GM18858 (cell line): ENCODE data around the gene MDFI.

Experiments
- ATAC-seq: cut with Tn5 transposase; IDR thresholded peaks from one replicate; pipeline ENCODE4 v1.9.1; 2021; ENCODE audit not compliant: unreplicated experiment

MDFI gene, protein sequence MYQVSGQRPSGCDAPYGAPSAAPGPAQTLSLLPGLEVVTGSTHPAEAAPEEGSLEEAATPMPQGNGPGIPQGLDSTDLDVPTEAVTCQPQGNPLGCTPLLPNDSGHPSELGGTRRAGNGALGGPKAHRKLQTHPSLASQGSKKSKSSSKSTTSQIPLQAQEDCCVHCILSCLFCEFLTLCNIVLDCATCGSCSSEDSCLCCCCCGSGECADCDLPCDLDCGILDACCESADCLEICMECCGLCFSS

DNA sequence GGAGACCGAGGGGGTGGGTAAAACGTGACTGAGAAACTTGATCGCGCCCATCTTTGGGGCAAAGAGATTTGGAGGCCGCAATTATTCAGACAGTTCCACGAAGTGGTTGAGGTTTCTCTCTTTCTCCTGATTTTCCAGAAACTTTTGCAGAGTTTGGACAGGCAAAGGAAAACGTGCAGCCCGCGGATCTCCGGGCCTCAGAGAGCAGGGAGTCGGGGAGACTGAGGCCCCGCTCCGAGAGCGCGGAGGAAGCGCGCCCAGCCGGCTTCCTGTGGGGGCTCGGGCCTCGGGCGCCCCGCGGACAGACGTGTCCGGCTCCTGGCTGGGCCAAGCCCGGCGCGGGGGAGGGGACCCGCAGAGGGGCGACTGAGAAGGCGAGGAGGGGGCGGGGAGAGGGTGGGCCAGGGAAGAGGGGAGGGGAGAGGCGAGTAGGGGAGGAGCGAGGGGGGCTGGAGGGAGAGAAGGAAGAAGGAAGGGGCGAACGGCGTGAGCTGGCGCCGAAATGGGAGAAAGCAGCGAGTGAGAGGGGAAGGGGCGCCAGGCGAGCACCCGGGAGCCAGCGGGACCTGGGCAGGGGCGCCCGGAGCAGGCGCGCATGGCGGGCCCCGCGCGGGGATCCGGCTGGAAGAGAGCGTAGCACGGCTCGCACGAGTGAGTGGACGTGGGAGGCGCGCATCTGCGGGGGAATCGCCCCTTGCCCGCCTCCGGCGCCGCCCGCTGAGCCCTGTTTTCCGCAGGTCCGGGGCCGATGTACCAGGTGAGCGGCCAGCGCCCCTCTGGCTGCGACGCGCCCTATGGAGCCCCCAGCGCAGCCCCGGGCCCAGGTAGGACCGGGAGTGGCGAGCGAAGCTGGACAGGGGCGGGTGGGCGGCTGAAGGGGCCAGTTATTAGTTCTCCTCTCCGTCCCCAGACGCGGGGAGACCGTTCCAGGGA lies at the start of gene MDFI:
Gene MDFI, plus strand, starts transcription at position 467 of the 933 bp plus-strand sequence. Its CDS starts 282 bp downstream, at position 749.
- ATAC-seq = no peak

DNA sequence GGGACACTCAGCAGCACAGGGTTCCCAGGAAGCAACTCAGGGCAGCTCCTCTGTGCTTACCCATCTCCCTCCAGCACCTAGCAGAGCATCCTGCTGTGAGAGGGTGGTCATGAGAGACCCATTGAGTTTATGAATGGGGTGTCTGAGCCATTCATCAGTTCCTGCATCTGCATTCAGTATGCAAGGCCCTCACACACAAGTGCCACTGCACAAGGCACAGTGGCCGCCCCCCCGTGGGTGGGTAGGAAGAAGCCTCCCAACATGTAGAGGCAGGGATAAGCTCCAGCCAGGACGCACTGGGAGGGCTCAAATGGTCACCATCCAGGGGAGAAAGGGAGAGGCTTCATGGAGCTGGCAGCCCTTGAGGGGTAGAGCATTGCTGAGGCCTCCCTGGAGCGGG lies 49.0 kb upstream of the MDFI start:
- no peak for ATAC-seq

DNA sequence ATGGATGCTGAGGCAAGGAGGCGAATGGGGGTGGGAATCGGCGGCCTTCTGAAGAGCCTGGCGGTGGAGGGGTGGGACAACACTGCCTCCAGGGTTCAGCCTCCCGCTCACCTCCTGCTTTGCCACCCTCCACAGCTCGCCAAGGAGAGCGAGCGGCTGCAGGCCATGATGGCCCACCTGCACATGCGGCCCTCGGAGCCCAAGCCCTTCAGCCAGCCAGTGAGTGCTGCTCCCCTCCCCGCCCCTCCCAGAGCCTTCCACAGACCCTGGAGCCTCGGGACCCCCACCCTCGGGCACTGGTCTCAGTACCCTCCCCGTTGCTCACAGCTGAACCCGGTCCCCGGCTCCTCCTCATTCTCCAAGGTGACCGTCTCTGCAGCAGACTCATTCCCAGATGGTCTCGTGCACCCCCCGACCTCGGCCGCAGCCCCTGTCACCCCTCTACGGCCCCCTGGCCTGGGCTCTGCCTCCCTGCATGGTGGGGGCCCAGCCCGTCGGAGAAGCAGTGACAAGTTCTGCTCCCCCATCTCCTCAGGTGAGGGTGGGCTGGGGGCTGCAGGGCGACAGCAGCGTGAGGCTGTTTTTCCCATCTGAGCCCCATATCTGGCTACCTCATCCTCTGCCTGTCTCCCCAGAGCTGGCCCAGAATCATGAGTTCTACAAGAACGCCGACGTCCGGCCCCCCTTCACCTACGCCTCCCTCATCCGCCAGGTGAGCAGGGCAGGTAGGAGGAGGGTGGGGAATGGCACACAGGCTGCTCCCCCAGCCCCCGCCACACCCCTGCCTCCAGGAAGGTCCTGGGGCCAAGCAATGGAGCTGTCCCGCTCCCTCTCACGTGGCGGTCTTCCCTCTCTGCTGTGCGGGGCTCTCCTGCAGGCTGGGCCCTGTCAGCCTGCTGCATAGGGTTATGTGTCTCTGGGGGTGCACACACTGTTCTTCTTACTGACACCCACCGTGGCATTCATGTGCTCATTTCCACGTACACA lies 48.3 kb upstream of the MDFI start:
- no peak for ATAC-seq

DNA sequence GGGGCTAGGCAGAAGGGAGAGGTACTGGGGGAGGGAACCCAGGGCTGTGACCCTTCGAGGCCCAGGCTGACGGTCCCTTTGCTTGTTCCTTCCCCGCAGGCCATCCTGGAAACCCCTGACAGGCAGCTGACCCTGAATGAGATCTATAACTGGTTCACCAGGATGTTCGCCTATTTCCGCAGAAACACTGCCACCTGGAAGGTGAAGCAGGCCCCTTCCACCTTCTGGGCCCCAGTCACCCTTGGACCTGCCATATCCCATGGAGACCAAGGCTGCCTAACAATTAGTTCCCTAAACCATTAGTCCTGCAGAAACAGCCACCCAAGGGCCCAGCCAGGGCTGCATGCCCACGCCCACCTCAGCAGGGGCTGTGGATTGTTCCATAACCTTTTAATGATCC lies 47.1 kb upstream of the MDFI start:
- ATAC-seq = no peak

DNA sequence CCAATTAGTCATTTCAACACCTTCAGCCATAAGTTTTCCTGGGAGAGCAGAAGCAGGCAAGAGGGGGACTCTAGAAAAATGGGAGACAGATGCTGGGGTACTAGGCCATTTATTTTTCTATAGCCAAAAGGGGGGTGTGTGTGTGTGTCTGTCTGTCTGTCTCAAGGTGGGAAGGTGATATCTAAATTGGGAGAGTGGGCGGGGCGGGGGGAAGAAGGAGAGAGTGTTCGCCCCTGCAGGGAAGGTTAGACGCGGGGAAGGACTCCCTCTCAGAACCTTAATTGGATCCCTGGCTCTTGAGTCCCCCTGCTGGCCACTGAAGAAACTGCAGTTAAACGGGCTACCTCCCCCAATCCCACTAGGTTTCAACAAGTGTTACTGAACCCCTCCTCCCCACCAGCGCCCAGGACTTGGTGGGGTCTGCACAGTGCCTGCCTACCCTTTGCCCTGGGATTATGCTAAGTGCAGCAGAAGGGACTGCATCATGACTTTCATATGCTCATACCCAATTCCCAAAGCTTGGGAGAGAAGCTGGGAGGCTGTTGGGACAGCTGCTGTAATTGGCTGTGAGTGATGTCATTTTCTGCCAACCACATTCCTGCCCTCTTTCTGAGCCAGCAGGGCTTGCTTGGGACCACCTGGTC lies 46.3 kb upstream of the MDFI start:
- ATAC-seq = no peak

DNA sequence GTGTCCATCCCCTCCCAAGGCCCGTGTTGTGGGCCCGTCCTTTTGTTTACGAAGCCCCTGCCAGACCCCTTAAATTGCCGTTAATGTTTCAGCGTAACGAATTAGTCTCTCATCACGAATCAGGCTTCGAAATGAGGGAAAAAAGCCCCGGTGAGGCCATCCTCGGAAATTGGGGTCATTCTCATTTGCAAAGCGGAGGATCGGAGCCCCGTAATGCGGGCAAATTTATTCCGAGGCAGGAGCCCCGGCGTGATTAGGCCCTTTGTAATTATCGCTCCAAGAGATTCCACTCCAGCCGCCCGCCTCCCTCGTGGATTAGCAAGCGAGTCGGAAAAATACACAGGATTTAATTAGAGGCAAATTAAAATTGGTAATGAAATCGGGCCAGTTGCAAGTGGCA lies 44.9 kb upstream of the MDFI start:
- no peak for ATAC-seq

DNA sequence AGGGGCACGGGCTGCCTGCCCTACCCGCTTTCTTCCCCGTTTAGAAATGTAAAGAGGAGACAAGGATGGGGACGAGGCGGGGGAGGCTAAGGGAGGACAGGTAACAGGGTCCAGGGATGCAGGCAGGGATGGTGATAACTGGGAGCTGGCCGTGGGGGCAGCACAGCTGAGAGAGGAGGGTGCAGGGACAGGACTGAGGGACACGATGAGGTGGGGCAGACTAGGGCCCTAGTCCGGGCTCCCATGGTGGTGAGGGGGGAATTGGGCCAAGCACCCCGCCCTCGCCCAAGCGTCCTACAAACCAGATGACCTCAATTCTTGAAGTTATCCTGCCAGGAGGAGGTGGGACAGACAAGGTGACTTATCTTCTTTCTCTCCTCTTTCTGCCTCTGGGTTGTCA lies 44.4 kb upstream of the MDFI start:
- ATAC-seq = no peak

DNA sequence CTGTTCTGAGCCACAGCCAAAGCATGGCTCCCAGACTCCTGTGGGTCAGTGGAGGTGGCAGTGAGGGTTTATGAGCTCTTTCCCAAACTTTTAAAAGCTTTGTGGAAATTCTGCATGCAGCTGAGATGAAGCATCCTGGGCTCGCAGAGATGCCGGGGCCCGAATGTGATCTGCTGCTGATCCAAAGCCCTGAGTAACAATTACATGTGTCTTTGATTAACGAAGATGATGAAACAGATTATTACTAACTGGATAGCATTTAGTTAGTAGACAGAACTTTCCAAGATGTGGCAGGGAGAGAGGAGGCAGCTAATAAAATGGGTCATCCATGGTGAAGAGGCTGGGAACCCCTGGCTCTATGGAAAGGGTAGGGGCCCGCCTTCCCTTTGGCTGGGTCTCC lies 43.9 kb upstream of the MDFI start:
- no peak for ATAC-seq

DNA sequence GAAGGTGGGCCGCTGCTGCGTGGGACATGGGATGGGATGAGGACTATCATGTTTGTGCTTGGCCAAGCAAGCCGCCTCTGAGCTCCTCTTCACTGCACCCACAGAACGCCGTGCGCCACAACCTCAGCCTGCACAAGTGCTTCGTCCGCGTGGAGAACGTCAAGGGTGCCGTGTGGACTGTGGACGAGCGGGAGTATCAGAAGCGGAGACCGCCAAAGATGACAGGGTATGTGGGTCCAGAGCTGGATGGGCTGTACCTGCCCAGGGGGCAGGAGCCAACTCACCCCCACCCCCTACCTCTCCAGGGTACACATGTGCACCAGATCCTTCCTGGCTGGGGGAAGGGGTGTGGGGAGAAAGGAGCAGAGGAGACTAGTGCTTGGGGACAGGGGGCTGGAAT lies 43.5 kb upstream of the MDFI start:
- no peak for ATAC-seq

DNA sequence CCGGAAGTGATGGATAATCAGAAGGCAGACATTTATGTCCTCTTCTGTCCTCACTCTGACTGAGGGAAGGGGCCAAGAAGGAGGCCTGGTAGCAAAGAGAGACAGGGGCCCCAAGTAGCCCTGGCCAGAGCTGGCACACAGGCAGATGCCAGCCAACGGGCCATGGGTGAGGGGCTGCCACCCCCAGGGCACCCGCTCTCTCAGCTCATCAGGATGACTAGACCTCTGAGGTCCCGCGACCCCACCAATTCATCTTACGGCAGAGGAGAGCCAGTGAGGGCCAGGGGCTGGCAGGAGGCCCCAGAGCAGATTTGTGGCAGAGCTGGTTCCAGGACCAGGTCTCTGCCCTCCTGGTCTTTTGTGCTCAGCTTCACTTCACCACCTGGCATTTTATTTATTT lies 43.1 kb upstream of the MDFI start:
- ATAC-seq = no peak

DNA sequence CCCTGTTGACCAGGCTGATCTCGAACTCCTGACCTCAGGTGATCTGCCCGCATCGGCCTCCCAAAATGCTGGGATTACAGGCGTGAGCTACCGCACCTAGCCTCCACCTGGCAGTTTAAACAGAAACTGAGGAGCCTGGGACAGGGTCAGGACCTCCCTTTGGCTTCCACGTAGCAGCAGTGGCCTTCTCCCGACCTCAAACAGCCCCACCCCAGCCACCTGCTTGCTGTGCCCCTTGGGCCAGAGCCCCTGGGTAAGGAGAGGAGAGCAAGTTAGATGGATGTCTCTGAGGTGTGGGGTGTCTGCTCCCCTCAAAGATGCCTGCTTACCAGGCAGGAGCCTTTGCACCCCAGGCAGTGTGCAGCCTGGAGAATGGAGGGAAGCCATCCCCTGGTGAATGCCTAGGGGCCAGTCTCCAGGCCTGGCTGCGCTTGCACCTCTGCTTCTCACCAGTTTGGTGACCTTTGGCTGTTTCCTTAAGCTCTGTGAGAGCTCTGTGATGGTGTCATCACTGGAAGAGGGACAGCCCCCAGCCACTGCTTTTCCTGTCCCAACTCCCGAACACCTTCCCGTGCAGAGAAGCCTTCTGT lies 42.1 kb upstream of the MDFI start:
- no peak for ATAC-seq

DNA sequence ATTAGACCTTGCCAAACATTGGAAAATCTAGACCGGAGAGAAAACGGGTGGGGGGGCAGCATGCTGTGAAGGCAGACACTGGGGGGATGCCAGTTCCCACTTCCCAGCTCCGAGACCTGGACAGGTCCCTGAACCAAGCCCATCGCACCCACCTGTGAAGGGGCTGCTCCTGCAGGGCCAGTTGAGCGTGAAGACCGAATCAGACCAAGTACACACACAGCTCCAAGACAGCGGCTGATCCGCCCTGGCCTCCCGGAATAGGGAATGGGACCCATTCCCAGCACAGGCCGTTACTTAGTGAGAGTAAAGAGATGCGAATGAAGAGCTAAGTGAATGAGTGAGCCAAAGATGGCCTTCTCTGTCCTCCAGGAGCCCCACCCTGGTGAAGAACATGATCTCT lies 41.5 kb upstream of the MDFI start:
- no peak for ATAC-seq

DNA sequence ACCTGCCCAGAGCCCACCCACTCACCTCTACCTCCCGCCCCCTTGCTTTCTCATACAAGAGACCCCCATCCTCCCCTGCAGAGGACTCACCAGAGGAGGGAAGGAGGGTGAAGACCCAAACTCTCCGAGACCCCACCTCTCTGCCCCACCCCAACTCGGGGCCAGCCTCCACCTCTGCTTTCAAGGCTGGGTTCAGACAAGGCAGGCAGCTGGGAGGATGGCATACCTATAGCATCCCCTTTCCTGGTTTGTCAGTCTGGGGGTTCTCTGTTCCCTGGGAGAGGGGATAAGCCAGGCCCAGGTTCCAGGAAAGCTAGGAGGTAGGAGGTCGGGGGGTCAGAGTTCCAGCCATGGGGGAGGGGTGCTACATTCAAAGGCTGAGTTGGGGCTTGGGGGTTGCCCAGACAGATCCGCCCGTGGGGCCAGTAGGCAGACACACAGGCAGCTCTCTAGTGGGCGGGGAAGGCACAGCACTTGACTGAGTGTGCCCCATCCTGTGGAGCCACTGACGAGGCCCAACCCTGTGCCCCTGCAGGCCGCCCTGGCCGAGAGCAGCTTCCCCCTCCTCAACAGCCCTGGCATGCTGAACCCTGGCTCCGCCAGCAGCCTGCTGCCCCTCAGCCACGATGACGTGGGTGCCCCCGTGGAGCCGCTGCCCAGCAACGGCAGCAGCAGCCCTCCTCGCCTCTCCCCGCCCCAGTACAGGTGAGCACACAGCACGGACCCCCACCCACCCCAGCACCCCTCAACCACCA lies 40.8 kb upstream of the MDFI start:
- no peak for ATAC-seq

DNA sequence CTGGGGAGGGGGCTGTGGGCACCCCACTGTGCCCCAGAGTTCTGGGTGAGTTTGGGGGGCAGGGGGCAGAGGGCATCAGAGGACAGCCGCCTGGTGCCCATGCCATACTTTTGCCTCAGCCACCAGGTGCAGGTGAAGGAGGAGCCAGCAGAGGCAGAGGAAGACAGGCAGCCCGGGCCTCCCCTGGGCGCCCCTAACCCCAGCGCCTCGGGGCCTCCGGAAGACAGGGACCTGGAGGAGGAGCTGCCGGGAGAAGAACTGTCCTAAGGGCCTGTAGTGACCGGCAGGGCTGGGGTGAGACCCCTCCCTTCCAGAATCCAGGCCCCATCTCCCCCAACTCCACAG lies 39.6 kb upstream of the MDFI start:
- ATAC-seq = no peak

DNA sequence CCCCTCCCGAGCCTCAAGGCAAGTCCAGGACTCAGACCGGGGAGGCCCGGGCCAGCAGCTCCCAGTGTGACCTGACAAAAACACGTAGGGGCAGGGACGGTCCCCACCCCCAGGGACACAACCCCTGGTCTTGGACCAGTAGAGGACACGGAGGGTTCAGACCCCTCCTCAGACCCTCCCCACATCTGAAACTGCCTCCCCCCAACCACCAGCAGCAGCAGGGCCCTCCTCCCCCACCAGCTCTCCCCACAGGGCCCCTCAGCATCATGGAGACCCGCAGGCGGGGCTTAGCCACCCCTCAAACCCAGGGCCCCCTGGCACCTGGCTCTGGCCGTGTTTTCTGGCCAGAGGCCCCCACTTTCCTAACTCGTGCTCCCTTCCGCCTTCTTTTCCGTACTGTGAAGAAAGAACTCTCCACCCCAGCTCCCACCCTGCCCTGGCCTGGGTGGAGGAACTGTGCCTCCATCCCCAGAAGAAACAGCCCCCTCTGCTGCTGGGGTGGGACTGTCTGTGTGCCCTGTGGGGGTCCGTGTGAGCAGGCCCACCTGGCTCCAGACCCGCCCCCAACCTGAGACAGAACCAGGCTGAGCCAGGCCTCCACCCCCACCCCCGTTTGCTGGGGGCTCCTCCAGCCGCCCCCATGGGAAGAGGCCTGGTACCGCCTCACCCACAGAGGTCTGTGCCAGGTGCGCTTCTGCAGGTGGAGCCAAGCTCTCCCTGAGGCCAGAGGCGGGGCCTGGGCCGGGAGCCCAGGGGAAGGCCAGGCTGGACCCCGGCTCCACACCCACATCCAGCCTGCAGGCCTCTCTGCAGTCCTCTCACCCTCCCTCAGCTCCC lies 39.0 kb upstream of the MDFI start:
- no peak for ATAC-seq

DNA sequence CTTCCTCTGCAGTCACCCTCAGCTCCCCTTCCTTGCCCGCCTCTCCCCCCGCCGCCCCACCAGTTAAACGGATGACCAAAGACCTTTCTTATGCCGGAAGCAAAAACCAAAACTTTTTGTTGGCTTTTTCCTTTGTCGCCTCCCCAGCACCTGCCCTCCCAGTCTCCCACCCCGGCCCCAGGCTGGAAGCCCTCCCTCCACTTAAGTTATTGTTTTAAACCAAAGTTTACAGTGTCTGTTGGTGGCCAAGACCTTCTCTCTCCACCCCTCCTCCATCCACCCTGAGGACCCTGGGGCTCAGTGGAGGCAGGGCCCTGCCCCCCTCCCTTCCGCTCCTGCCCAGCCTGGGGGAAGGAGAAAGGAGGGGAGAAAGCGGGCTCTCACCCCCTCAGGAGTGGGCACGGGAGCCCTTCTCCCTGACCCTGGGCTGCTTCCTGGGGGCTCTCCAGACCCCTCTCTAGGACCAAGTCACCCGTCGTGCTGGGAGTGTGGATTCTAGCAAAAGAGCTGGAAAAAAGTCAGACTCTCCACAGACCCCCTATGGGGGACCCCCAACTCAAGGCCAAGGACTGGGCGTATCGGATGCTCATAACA lies 38.3 kb upstream of the MDFI start:
- ATAC-seq = no peak

DNA sequence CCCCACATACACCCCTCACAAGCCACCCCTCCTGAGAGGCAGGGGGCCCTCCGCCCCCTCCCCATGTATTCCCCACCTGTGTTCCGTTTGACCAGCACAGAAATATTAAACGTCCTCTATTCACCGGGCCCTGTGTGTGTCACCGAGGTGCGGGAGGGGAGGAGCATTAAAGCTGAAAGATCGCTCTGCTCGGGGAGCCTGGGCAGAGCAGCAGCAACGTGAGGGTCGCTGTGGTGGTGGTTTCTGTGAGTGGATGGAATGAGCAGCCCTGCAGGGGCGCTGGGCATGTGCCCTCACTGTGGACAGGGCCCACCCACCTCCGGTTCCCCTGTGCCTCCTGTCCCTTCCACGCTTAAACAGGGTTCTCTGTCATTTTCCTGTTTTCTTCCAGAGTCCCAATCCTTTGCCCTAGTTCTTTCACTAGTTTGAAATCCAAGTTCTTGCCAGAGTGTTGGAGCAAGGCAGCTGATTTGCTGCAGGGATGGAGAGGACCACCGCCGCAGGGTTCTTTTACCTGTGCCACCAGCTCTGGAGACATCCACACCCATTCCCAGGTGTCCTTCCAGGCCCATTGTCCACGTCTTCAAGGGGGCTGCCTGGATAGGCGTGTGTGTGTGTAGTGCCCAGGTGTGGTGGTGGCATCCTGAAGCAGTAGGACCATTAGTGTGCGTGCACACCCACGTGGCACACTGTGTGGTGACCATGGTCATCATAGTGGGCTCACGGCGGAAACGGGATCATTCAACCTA lies 37.6 kb upstream of the MDFI start:
- ATAC-seq = no peak

DNA sequence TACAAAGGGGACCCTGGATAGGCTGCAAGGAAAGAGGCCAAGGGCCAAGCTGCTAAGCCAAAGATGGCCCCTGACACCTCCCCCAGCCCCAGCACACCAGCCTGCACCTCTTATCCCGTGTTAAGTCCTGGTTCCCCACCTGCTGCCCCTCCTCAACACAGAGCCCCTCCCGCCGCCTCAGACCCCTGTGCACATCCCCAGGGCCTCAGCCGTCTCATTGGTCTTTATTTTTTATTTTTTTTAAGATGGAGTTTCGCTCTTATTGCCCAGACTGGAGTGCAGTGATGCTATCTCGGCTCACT lies 37.1 kb upstream of the MDFI start:
- no peak for ATAC-seq
